DOHH2 (cell line): ENCODE measurements around the gene HES2.

Source experiments
- H3F3A ChIP-seq: fragments of 200-600 bp; sonication (generic), shearing (Covaris generic); 2 replicates; pipeline ENCODE4 v1.6.0; 2016; ENCODE audit warnings: antibody characterized with exemption, mild to moderate bottlenecking; ENCODE audit not compliant: control insufficient read depth, insufficient read depth
- H3K27ac ChIP-seq: fragments of 200-600 bp; sonication (generic); 2 replicates; pipeline ENCODE4 v1.5.1; 2014; ENCODE audit warnings: low read depth, mild to moderate bottlenecking, low read length, moderate library complexity
- H3K27me3 ChIP-seq: fragments of 200-600 bp; sonication (generic); 2 replicates; pipeline ENCODE4 v1.6.1; 2014; ENCODE audit warnings: mild to moderate bottlenecking, low read length, mixed read lengths; ENCODE audit not compliant: control insufficient read depth
- H3K36me3 ChIP-seq: fragments of 200-600 bp; sonication (generic); 2 replicates; pipeline ENCODE4 v1.6.1; 2014; ENCODE audit warnings: mild to moderate bottlenecking, low read length, moderate library complexity, mixed read lengths; ENCODE audit not compliant: control insufficient read depth
- H3K4me1 ChIP-seq: fragments of 200-600 bp; sonication (generic); 2 replicates; pipeline ENCODE4 v1.6.1; 2014; ENCODE audit warnings: mild to moderate bottlenecking, low read length, mixed read lengths; ENCODE audit not compliant: control insufficient read depth
- H3K4me2 ChIP-seq: fragments of 200-600 bp; sonication (generic); 2 replicates; pipeline ENCODE4 v1.6.0; 2014; ENCODE audit warnings: mild to moderate bottlenecking, low read length, moderate library complexity
- H3K4me3 ChIP-seq: fragments of 200-600 bp; sonication (generic); 2 replicates; pipeline ENCODE4 v1.5.1; 2014; ENCODE audit warnings: mild to moderate bottlenecking, low read length, mixed read lengths
- H3K79me2 ChIP-seq: fragments of 200-600 bp; sonication (generic); 2 replicates; pipeline ENCODE4 v1.6.1; 2014; ENCODE audit warnings: mild to moderate bottlenecking, low read length, mixed read lengths; ENCODE audit not compliant: control insufficient read depth
- H3K9me2 ChIP-seq: fragments of 200-600 bp; sonication (generic); replicated peaks from 2 replicates; pipeline ENCODE4 v1.6.1; 2014; ENCODE audit warnings: mild to moderate bottlenecking, low read length, mixed read lengths; ENCODE audit not compliant: control insufficient read depth
- H3K9me3 ChIP-seq: fragments of 200-600 bp; sonication (generic); 2 replicates; pipeline ENCODE4 v1.6.1; 2014; ENCODE audit warnings: antibody characterized with exemption, low read length, mixed read lengths; ENCODE audit not compliant: control insufficient read depth, insufficient read depth
- H4K20me1 ChIP-seq: fragments of 200-600 bp; sonication (generic); 2 replicates; pipeline ENCODE4 v1.6.0; 2014; ENCODE audit warnings: low read depth, mild to moderate bottlenecking, antibody characterized with exemption, low read length, moderate library complexity; ENCODE audit not compliant: control insufficient read depth, insufficient read depth
- CTCF ChIP-seq: fragments of 200-600 bp; sonication (generic); IDR thresholded peaks from one replicate; pipeline ENCODE4 v1.5.1; 2014; ENCODE audit warnings: antibody characterized with exemption, mild to moderate bottlenecking, low read depth, low read length; ENCODE audit not compliant: poor library complexity, severe bottlenecking
- EZH2phosphoT487 ChIP-seq: fragments of 200-600 bp; sonication (generic); IDR thresholded peaks from 2 replicates; pipeline ENCODE4 v1.6.1; 2017; ENCODE audit warnings: borderline replicate concordance, mild to moderate bottlenecking, antibody characterized with exemption, low read length, moderate library complexity, mixed read lengths

HES2 gene

GRCh38 chr1:6419397-6419803 is 319 bp downstream of the HES2 start:
- Histone ChIP-seq H3F3A (no peaks in the 10 kb centered on the region), H3K4me3 (no peak overlapping the region), H3K79me2 (no peaks in the 10 kb centered on the region), H3K9me2 (no peaks in the 10 kb centered on the region), H4K20me1 (no peaks in the 10 kb centered on the region), H3K4me2 (no peak overlapping the region), H3K36me3 (no peaks in the 10 kb centered on the region), H3K4me1 (no peaks in the 10 kb centered on the region), H3K9me3 (no peaks in the 10 kb centered on the region), H3K27ac (no peak overlapping the region), H3K27me3 (peaks cover 55% of the 10 kb centered on the region)
- TF ChIP-seq CTCF (no peak), EZH2phosphoT487 (no peak)

GRCh38 chr1:6418668-6419396 is 887 bp downstream of the HES2 start:
- Histone ChIP-seq H3K4me1 (no peaks in the 10 kb centered on the region), H3K4me2 (no peak overlapping the region), H3K27ac (no peak overlapping the region), H3K36me3 (no peaks in the 10 kb centered on the region), H3K9me2 (no peaks in the 10 kb centered on the region), H3K79me2 (no peaks in the 10 kb centered on the region), H3F3A (no peaks in the 10 kb centered on the region), H3K9me3 (no peaks in the 10 kb centered on the region), H3K4me3 (no peak overlapping the region), H4K20me1 (no peaks in the 10 kb centered on the region), H3K27me3 (peaks cover 50% of the 10 kb centered on the region)
- TF ChIP-seq EZH2phosphoT487 (no peak), CTCF (no peak)

- TF ChIP-seq CTCF: no peak
- TF ChIP-seq EZH2phosphoT487: no peak
- H3K4me2 ChIP-seq: no peak overlapping the region
- no peak overlapping the region for H3K4me3 ChIP-seq
- H4K20me1 ChIP-seq: no peaks in the 10 kb centered on the region
- H3K27ac ChIP-seq: no peak overlapping the region
- no peaks in the 10 kb centered on the region for H3K9me2 ChIP-seq
- no peaks in the 10 kb centered on the region for H3K36me3 ChIP-seq
- H3K79me2 ChIP-seq: no peaks in the 10 kb centered on the region
- no peaks in the 10 kb centered on the region for H3F3A ChIP-seq
- no peaks in the 10 kb centered on the region for H3K4me1 ChIP-seq
- H3K27me3 ChIP-seq: peaks cover 43% of the 10 kb centered on the region
- H3K9me3 ChIP-seq: no peaks in the 10 kb centered on the region
Measured at GRCh38 chr1:6417961-6418667, 1.6 kb downstream of the HES2 start.
